NAMALWA (cell line): ENCODE results near the gene IBSP.

ENCODE experiments used
- DNase-seq: peaks from one replicate; pipeline ENCODE4 v3.0.0-alpha.2; 2015; ENCODE audit warnings: low spot score

IBSP gene, protein sequence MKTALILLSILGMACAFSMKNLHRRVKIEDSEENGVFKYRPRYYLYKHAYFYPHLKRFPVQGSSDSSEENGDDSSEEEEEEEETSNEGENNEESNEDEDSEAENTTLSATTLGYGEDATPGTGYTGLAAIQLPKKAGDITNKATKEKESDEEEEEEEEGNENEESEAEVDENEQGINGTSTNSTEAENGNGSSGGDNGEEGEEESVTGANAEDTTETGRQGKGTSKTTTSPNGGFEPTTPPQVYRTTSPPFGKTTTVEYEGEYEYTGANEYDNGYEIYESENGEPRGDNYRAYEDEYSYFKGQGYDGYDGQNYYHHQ

GRCh38 chr4:87799301-87800113 lies at the start of gene IBSP:
IBSP (plus strand) TSS chr4:87799554; CDS start chr4:87802362, 2,808 bp downstream.
- DNase-seq = no peak

- no peak for DNase-seq
Measured at GRCh38 chr4:87749883-87750282, 49.5 kb upstream of the IBSP start.

GRCh38 chr4:87758270-87758669 lies 41.1 kb upstream of the IBSP start:
- no peak for DNase-seq

DNA sequence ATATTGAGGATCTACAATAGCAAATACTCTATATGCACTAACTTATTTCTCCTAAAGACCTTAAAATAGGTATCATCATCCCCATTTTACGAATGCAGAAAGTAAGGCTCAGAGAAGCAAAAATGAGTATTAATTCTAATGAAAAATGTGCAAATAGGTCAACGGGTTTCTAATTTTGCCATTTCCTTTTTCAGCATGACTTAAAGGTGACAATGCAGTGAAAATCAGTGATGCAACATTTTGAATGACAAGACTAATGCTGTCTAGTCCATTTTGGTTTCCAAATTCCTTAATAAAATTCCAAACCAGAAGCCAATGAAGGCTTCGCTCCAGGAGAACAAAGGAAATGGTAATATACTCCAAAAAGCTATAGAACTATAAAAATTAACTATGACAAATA lies 37.0 kb upstream of the IBSP start:
- DNase-seq = no peak

DNA sequence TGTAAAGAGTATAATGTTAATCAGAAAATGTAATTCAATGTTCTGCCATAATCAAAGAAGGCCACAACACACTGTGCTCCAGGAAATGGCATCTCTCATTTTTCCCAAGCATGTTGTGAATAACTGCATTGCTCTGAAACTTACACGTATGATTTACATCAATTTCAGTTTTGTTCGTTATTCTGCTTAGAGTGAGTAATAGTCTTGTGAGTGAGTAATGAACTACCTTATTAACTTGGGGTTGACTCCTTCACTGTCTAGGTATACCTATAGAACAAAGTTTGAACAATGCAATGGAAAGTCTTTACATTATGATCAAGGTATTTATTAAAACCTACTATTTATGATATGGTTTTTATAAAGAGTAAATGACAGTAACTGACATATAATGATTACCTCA lies 17.8 kb upstream of the IBSP start:
- no peak for DNase-seq

GRCh38 chr4:87783781-87784180 lies 15.6 kb upstream of the IBSP start:
- no peak for DNase-seq

GRCh38 chr4:87785731-87786509 lies 13.4 kb upstream of the IBSP start:
- no peak for DNase-seq

DNA sequence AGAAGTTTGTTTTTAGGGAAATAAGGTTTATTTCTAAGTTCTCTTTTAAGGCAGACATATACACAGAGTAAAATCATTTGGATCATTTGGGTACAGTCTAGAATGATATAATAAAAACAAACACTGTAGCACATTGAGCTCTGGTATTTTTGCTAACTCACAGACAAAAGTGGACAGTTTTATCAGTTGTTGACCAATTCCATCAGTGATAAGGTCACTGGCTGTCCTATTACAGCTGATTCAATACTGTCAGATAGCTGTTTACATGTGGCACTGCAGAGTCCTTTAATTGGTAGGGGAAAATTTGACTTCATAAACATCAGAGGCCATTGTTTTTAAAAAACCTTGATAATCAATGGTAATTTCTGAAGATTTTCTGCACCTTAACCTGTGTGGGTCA lies 3.5 kb downstream of the IBSP start:
- DNase-seq = no peak

DNA sequence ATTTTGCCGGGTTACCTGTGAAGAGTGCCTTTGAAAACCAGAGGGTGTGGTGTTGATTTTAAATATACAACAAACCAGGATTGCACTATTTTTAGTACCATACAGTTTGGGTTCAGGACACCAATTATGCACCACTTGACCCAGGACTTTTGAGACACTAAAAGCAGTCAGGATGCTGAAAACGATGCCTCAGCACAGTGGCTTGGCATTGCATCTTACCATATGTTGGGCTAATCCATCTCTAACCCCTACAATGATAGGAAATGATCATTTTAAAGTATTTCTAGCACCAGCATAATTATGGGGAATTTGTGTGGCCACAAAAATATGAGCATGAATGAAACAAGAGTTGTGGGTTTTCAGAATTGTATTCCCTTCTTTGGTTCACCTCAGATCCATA lies 4.1 kb downstream of the IBSP start:
- no peak for DNase-seq

- DNase-seq = no peak
Measured at GRCh38 chr4:87804871-87805270, 5.5 kb downstream of the IBSP start.

DNA sequence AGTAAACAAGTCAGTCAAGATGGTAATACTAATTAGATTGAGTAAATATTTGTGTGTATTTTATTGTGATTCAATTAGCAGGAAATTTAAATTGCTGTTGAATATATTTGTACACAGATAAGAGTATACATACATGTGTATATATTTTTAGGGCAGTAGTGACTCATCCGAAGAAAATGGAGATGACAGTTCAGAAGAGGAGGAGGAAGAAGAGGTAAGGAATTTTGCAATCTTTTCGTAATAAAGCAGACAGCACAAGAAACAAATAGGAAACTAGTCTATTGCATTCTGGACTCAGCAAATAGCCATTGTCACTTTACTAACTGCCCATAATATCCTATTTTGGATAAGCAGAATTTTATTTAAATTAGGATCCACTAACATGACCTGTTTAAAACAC lies 6.6 kb downstream of the IBSP start:
- no peak for DNase-seq

GRCh38 chr4:87806520-87806919 lies 7.2 kb downstream of the IBSP start:
- DNase-seq = no peak

DNA sequence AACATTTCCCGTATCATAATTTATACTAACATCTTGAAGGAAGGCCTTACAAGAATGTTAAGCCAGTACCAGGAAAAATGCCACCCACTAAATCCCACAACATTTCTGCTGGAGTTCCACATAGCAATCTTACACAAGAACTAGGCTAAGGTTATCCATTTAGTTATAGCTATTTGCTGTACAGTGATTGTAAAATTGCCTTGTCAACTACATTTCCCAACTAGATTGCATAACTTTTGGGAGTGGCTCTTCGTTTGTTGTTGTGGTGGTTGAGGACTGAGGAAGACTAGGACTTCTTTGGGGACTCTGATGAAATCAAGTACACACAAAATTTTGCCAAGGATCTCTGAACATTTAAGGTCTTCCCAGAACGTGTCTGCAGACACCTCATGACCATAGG lies 8.0 kb downstream of the IBSP start:
- DNase-seq = no peak

DNA sequence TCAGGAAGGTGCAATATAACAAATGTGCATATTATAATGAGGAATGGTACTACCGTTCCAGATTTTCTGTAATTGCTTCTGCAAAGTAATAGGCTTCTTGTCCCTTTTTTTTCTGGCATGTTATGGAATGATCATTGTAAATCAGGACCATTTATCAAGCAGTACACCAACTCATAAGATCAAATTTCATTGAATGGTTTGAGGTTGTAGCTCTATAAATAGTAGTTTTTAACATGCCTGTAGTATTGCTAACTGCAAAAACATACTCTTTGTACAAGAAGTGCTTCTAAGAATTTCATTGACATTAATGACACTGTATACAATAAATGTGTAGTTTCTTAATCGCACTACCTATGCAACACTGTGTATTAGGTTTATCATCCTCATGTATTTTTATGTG lies 12.6 kb downstream of the IBSP start:
- DNase-seq = no peak

GRCh38 chr4:87819281-87819919 lies 20.0 kb downstream of the IBSP start:
- no peak for DNase-seq

DNA sequence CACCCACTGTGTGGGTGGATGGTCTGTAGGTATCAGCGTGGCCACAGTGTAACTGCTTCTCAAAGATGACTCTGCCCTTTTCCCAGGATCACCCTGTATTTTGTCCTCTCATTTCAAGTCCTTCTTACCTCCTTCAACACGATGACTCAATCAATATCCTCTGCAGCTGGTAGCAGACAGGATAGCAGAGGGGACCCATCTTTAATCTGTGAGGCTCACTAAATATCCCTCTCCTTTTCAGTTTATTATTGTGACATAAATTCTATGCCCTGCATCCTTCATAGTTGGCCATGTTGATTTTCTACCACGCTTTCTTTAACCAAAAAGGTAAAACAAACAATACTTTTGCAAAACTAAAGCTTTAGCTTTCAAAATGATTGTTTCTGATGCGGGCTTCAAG lies 23.8 kb downstream of the IBSP start:
- DNase-seq = no peak

GRCh38 chr4:87823724-87824123 lies 24.4 kb downstream of the IBSP start:
- no peak for DNase-seq

GRCh38 chr4:87824352-87824751 lies 25.0 kb downstream of the IBSP start:
- no peak for DNase-seq

DNA sequence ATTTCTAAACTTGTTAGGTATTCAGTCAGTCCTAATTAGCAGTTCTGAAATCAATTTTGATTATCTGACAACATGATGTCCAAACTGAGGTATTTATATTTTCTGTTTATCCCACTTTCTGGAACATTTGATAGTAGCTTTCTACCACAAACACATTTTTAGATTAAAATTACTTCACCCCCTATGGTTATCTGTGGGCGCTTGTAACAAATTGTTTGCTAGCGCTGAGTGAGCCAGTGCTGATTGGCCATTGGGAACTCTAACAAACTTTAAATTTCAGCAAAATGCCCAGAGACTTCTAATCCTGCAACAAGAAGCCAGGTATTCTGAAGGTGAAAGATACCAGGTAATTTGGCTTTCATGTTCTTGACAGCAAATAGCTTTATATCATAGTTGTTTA lies 33.3 kb downstream of the IBSP start, which contains the start of gene MEPE:
Gene MEPE, plus strand, starts transcription at position 301 of the 400 bp plus-strand sequence. CDS start 1,746 bp downstream, outside the sequence.
- no peak for DNase-seq

- DNase-seq = no peak
Measured at GRCh38 chr4:87834401-87834800, 35.0 kb downstream of the IBSP start.

- DNase-seq = no peak
Measured at GRCh38 chr4:87835197-87835596, 35.8 kb downstream of the IBSP start.

DNA sequence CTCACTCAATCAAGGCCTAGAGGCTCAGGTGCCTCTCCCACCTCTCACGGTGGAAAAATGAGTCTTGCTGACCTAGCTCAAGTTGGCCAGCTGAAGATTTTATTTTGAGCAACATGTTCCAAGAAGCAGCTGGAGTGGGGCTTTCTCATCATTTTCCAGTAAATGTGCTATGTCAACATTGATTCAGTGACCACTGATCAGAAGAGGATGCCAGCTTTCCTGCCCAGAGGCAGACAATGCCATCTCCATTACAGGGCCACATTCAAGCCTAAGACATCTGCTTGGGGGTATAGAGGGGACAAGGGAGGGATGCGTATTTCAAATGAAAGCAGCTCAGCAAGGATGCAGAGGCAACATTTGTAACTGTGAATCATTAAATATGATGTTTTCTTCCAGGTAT lies 36.4 kb downstream of the IBSP start:
- DNase-seq = no peak
